ENCODE data around the gene HES1. TPM values are rescaled to one million over a fixed set of nuclear protein-coding genes. Genes with fewer than 3 reads are reported as not detected.
"Not testable (repeated sequence)": the region's sequence is repeated elsewhere in the genome, so short reads cannot be mapped to it uniquely, and the experiment has no call there.

The HES1 gene
- total and polyA plus RNA-seq, 8 donors, result 15.7 to 68.5 (median 36.3) TPM

GRCh38 chr3:194150252-194150934 is 14.4 kb downstream of the HES1 start:
- Histone ChIP-seq H3K27me3 (no peaks in the 10 kb centered on the region), H3K27ac (peak overlapping the region in 2 of 4 donors; percentile 47 to 50), H3K4me3 (no peak overlapping the region), H3K36me3 (no peaks in the 10 kb centered on the region), H3K9me3 (no peaks in the 10 kb centered on the region), H3K4me1 (no peaks in the 10 kb centered on the region)
- WGBS, 2 donors, result 66 to 71% methylated on average over 8 of the region's 8 CpGs
- intact Hi-C loops (cut with DNase I), result no loop called here
- FAIRE-seq (no peak), DNase-seq (no peak), ATAC-seq (peak in 3 of 4 donors; percentile 59 to 66 (median 65))
- no peak for TF ChIP-seq CTCF (IDR thresholded peaks at IDR 0.05)

GRCh38 chr3:194150935-194151302 is 15.0 kb downstream of the HES1 start:
- FAIRE-seq; H3K4me3 ChIP-seq; DNase-seq; intact Hi-C loops (cut with DNase I); H3K9me3 ChIP-seq; ATAC-seq; H3K36me3 ChIP-seq; H3K27me3 ChIP-seq; H3K4me1 ChIP-seq: not testable (repeated sequence)
- H3K27ac ChIP-seq, result peak overlapping the region in 2 of 4 donors; percentile 47 to 50
- 85 to 86% methylated on average over 2 of the region's 2 CpGs for WGBS, 2 donors

- no peaks in the 10 kb centered on the region for H3K9me3 ChIP-seq
- intact Hi-C loops (cut with DNase I), result no loop called here
Measured at GRCh38 chr3:194154346-194154745, 18.4 kb downstream of the HES1 start.

GRCh38 chr3:194156095-194156494 is 20.1 kb downstream of the HES1 start:
- Histone ChIP-seq H3K36me3 (no peaks in the 10 kb centered on the region), H3K27ac (no peak overlapping the region), H3K9me3 (no peaks in the 10 kb centered on the region), H3K27me3 (no peaks in the 10 kb centered on the region), H3K4me3 (no peak overlapping the region), H3K4me1 (peaks cover 0 to 30% (median 26%) of the 10 kb centered on the region in 3 donors)
- WGBS, 2 donors, result 60 to 63% methylated on average over 9 of the region's 9 CpGs
- no peak for TF ChIP-seq CTCF (IDR thresholded peaks at IDR 0.05)
- intact Hi-C loops (cut with DNase I), result no loop called here
- peak in 3 of 4 donors; percentile 36 to 60 (median 52) for ATAC-seq
- no peak for FAIRE-seq
- DNase-seq, result peak in 2 of 6 donors; percentile 38 to 58

More at GRCh38 chr3:194154346-194154745, 18.4 kb downstream of the HES1 start:
- no peak for DNase-seq
- H3K27me3 ChIP-seq, result no peaks in the 10 kb centered on the region
- H3K4me1 ChIP-seq, result peaks cover 0 to 12% (median 10%) of the 10 kb centered on the region in 3 donors
- ATAC-seq, result no peak
- H3K27ac ChIP-seq, result no peak overlapping the region
- FAIRE-seq, result no peak
- WGBS, 2 donors, result 95 to 97% methylated on average over 6 of the region's 6 CpGs
- no peak overlapping the region for H3K4me3 ChIP-seq
- no peaks in the 10 kb centered on the region for H3K36me3 ChIP-seq
- TF ChIP-seq CTCF (IDR thresholded peaks at IDR 0.05), result no peak

- ATAC-seq (peak; percentile 64 to 83 (median 70)), DNase-seq (peak in 5 of 6 donors; percentile 61 to 76 (median 70)), FAIRE-seq (no peak)
- Histone ChIP-seq H3K4me3 (no peak overlapping the region), H3K36me3 (no peaks in the 10 kb centered on the region), H3K4me1 (peaks cover 0 to 31% (median 30%) of the 10 kb centered on the region in 3 donors), H3K9me3 (no peaks in the 10 kb centered on the region), H3K27me3 (no peaks in the 10 kb centered on the region), H3K27ac (peak overlapping the region in 2 of 4 donors; percentile 89 to 90)
- WGBS, 2 donors, result 40 to 54% methylated on average over 3 of the region's 3 CpGs
- TF ChIP-seq CTCF (IDR thresholded peaks at IDR 0.05), result no peak
- intact Hi-C loops (cut with DNase I), result no loop called here
Measured at GRCh38 chr3:194158942-194159439, 23.0 kb downstream of the HES1 start.

Data from pancreas (tissue), 10 donors.